NCI-H2081 (cell line): ENCODE data around the gene TRIM23.

Experiments
- DNase-seq, 2 experiments: peaks; one replicate each; lab custom pipeline; 2025; lab: John Stamatoyannopoulos, UW

The TRIM23 gene

DNA sequence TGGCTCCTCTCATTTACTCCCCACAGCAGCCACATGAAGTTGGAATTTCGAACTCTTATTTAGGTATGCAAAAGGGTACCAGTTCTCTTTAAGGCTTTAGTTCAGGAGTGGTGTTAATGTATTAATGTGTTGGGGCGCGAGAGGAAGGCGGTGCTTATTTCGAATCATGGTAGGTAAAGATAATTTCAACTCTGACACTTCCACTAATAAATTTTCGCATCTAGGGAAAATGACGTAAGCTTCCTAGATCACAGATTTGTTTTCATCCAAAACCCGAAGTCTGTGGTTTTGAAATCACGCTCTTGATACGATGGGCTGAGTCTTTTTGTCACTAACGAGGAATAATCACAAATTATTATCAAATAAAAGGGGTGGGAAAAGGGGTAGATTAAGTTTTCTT lies 60.4 kb downstream of the TRIM23 start:
- peak in 1 of 2 experiments; percentile 0 for DNase-seq

DNA sequence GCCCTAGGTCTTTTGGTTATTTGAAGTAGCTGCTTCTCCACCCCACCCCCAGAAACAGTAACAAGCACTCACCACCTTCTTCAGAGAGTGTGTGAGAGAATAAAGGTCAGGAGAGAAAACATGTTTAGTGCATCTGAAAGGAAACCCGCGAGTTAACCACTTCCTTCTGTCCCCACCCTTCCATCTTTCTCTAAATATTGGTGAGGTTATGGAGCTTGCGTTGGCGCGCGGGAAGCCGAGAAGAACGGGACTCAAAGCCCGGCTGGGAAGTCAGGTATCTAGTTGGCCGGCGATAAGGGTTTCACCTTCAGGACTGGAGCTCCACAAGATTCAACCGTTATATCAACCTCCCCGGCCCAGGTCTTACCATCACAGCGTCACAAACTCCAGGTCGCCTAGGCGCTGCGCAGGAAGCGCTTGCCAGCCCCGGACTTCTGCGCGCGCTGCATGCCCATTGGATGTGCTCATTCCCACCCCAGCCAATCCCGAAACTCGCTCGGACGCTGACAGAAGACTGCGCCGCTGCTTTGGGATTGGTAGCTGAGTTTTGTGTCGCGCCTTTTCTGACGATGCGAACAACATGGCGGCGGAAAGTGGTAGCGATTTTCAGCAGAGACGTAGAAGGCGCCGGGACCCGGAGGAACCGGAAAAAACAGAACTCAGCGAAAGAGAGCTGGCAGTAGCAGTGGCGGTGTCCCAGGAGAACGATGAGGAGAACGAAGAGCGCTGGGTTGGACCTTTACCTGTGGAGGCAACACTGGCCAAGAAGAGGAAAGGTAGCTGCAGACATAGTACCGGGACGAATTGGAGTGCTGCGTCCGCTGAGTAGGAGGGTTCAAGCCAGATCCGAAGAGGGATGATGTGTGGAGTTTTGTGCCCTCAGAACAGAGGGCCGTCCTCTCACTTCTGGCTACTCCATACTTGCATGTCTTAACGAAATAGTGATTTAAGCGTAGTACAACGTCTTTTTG lies 61.1 kb downstream of the TRIM23 start, which contains the start of the genes CENPK and PPWD1:
CENPK (minus strand) TSS at position 438 of the 971 bp plus-strand sequence. CDS start 8,261 bp downstream, outside the sequence.
PPWD1 (plus strand) TSS at position 566 of the 971 bp plus-strand sequence; CDS start at position 581, 15 bp downstream.
- peak; percentile 90 to 95 for DNase-seq

DNA sequence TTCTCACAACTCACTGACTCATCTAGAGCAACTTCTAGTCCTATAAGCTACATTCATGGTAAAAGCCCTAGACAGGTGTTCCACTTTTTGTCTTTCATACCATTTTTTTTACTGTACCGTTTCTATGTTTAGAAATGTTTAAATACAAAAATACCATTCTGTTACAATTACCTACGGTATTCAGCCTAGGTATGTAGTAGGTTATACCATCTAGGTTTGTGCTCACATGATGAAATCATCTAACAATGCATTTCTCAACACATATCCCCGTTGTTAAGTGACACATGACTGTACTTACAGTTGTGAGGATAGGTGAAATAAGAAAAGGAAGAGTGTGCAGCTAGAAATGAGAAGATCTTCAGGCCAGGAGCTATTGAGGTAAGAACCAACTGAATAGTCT lies 67.4 kb downstream of the TRIM23 start:
- DNase-seq: no peak

DNA sequence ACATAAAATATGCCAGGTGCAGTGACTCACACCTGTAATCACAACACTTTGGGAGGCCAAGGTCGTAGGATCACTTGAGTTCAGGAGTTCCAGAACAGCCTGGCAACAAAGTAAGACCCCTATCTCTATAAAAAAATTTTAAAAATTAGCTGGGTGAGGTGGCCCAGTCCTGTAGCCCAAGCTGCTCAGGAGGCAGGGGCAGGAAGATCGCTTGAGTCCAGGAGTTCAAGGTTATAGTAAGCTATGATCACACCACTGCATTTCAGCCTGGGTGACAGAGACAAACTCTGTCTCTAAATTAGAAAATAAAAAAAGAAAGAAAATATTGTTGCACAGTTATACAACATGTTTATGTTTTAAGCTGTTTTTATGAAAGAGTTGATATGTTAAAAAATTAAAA lies 68.0 kb downstream of the TRIM23 start:
- no peak for DNase-seq

DNA sequence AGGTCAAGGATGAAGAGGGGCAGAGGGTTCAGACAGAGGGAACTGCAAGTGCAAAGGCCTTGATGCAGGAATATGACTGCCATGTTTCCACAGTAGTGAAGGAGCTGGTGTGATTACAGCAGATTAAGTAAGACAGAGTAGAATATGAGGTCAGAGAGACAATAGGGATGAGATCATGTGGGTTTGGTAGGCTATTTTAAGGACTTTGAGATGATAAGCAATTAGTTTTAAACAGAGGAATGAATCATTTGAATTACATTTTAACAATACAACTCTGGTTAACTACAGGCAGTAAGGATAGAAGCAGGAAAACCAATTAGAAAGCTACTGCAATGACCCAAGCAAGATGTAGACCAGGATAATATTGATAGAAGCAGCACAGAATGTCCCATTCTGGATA lies 68.8 kb downstream of the TRIM23 start:
- DNase-seq: no peak

DNA sequence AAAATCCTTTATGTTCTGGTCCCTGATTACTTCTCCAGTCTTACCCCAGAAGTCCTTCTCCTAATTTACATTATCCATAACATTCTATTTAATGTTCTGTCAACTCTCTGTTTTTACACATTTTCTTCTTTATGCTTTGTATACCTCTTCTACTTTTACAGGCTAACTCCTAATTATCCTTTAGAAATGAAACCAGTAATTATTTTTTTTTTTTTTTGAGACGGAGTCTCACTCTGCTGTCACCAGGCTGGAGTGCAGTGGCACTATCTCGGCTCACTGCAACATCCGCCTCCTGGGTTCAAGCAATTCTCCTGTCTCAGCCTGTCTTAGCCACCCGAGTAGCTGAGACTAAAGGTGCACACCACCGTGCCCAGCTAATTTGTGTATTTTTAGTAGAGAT lies 70.2 kb downstream of the TRIM23 start:
- DNase-seq: no peak

DNA sequence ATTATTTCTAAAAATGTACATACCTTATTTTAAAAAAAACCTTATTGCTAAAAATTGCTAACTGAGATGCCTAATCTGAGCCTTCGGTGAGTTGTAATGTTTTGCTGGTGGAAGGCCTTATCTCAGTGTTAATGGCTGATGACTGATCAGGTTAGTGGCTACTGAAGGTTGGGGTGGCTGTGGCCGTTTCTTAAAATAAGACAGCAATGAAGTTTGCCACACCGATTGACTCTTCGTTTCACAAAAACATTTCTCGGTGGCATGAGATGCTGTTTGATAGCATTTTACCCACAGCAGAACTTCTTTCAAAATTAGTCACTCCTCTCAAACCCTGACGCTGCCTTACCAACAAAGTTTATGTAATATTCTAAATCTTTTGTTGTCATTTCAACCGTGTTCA lies 75.9 kb downstream of the TRIM23 start:
- DNase-seq: no peak

DNA sequence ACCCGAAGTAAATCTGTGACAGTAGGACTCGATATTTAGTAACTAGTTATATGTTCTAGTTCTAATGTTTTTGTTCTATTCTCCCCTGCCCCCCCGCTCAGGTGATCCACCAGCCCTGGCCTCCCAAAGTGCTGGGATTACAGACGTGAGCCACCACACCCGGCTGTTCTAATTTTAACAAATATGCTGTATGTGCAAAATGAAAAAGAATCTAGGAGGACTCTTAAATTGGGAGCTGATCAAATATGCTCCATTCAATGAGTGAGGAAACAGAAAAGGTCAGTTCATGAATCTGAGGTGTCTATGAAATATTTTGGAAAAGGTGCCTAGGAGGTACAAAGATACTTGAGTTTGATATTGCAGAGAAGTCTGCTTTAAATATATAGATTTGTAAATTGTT lies 78.0 kb downstream of the TRIM23 start:
- no peak for DNase-seq

DNA sequence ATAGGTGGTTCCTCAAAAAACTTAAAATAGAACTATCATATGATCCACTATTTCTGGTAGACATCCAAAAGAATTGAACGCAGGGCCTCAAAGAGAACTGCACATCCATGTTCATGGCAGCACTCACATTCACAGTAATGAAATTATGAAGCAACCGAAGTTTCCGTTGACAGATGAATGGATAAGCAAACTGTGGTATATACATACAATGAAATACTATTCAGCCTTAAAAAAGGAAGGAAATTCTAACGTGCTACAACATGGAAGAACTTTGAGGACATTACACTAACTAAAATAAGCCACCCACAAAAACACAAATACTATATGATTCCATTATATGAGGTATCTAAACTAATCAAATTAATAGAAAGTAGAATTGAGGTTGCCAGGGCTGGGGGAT lies 79.7 kb downstream of the TRIM23 start:
- no peak for DNase-seq

DNA sequence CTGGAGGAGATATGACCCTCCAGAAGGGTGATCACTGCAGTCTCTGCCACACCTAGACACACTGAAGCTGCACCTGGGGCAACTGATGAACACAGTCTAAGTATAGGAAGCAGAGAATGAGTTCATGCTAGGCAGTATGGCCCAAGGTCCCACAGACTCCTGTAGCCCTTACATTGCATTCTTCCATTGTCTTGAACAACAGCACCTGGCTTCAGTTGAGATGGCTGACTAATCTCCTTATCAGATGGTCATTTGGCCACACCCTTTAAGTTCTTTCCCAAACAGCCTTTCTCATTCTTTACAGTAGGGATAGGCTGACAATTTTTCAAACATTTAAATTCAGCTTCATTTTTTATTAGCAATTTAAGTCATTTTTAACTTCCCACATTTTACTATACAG lies 84.3 kb downstream of the TRIM23 start:
- no peak for DNase-seq
